ENCODE data around the gene NTSR1. TPM values are rescaled to one million over a fixed set of nuclear protein-coding genes. Genes with fewer than 3 reads are reported as not detected.

NTSR1 gene
- total RNA-seq, 2 donors from 2014 or later = not detected

DNA sequence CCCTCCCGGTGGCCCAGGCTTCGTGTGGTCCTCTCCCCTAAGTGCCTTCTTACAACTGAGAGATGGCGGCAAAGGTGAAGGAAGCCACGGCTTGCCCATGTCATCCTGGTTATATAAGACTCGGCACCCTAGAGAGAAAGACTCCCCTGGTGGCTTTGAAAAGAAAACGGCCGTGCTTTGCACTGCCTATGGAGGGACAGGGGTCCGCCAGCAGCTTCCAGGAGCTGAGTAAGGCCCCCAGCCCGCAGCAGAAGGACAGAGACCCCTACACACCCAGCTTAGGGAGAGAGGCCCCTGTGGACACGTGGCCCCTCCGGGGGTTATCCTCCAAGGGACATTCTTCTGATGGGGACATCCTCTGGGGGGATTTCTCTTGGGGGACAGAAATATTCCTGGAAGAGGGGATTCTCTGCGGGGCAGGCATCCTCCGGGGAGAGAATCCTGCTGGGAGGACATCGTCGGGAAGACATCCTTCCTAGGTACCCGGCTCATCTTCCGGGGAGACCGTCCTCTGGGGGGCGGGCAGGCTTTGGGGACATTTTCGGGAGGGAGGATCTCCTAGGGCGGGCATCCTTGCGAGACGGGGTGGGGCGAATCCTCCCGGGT lies 95.5 kb downstream of the NTSR1 start:
- Mint-ChIP-seq H3K27me3 (no peaks in the 10 kb centered on the region), H3K27ac (peak overlapping the region; percentile 90 to 95), H3K4me3 (peak overlapping the region; percentile 90), H3K4me1 (ENCODE audit: low read depth in 2 of 2) (peaks cover 5 to 20% of the 10 kb centered on the region in 2 donors), H3K9me3 (no peaks in the 10 kb centered on the region), H3K36me3 (peaks cover 2% of the 10 kb centered on the region)
- no peak for DNase-seq (ENCODE audit: low spot score)
- ATAC-seq = no peak

DNA sequence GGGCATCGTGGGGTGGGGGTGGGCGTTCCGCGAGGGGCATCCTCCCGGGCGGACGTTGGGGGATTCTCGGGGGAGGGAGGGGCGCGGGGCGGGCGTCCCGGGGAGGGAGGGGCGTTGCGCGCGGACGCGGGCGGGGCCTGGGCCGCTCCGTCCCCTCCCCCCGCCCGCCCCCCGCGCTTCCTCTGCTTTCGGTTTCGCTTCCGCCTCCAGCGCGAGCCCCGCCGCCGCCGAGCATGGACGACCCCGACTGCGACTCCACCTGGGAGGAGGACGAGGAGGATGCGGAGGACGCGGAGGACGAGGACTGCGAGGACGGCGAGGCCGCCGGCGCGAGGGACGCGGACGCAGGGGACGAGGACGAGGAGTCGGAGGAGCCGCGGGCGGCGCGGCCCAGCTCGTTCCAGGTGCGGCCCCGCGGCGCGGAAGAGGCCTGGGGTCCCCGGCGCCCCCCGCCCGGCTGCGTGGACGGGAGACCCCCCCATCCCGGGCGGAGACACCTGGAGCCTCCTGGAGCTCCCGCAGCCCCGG lies 96.1 kb downstream of the NTSR1 start, which contains the start of gene OGFR:
OGFR (plus strand) TSS at position 209 of the 528 bp plus-strand sequence; CDS start at position 234, 25 bp downstream.
- H3K36me3 Mint-ChIP-seq = no peaks in the 10 kb centered on the region
- ATAC-seq (peak; percentile 76 to 87), DNase-seq (ENCODE audit: low spot score) (peak; percentile 84)
- peaks cover 5 to 20% of the 10 kb centered on the region in 2 donors for H3K4me1 Mint-ChIP-seq (ENCODE audit: low read depth in 2 of 2)
- H3K9me3 Mint-ChIP-seq = no peaks in the 10 kb centered on the region
- H3K27me3 Mint-ChIP-seq = no peaks in the 10 kb centered on the region
- H3K4me3 Mint-ChIP-seq = peak within 1 kb of the TSS; percentile 90
- H3K27ac Mint-ChIP-seq = peak within 1 kb of the TSS; percentile 90 to 95

DNA sequence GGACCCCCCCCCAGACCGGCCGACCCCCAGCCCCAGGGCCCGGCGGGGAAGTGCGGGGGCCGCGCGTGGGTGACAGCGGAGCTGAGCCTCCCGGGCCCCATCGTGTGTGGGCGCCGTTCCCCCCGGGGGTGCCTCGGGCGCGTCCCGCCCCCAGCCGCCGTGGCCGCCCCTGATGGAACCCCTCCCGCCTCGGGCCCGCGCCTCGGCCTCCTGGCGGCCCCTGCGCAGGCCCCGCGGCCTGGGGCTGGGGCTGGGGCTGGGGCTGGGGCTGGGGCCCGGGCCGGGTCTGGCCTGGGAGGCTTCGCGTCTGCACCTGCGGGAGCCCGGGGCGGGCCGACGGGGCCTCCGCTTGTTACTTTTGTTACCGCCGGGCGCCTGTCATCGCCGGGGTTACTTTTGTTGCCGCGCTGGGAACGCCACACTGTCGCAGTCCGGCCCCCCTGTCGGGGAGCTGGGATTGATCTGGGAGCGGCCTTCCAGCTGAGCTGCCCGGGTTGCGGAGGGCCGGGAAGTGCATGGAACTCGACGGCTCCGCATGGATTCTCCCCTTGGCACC lies 96.6 kb downstream of the NTSR1 start:
- no peak for DNase-seq (ENCODE audit: low spot score)

DNA sequence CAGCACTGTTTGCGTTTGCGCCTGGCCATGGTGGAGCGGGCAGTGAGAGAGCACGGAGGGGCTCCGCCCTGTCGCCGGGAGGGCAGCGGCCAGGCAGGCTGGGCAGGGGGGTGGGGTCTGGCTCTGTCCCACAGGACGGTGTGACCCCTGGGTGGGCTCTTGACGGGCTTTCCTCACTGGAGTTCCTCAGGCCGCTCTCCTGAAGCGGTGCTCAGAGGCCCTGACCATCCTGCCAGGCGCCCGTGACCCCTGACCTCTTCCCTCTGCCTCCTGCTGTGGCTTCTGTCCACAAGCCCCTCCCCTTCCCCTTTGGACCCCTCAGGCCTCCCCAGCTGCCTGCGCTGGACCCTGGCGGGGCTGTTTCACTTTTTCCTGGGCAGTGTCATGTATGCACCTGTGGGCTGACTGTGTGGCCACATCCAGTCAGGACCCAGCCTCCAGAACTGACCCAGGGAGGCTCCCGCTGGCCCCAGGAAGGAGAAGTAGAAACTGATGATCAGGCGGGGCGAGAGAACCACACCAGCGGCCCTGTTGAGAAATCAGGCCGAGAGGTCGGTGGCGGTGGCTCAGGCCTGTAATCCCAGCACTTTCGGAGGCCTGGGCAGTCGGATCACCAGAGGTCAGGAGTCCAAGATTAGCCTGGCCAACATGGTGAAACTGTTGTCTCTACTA lies 97.2 kb downstream of the NTSR1 start:
- peak overlapping the region; percentile 37 to 78 for H3K27ac Mint-ChIP-seq
- H3K4me3 Mint-ChIP-seq = peak overlapping the region; percentile 79
- ATAC-seq = peak in 1 of 2 donors; percentile 1

More for the DNA sequence above, 96.6 kb downstream of the NTSR1 start:
- Mint-ChIP-seq H3K27me3 (no peaks in the 10 kb centered on the region), H3K9me3 (no peaks in the 10 kb centered on the region), H3K36me3 (no peaks in the 10 kb centered on the region), H3K27ac (peak overlapping the region; percentile 90 to 95), H3K4me3 (peak overlapping the region; percentile 79), H3K4me1 (ENCODE audit: low read depth in 2 of 2) (peaks cover 5 to 20% of the 10 kb centered on the region in 2 donors)
- ATAC-seq = peak; percentile 44 to 61

DNA sequence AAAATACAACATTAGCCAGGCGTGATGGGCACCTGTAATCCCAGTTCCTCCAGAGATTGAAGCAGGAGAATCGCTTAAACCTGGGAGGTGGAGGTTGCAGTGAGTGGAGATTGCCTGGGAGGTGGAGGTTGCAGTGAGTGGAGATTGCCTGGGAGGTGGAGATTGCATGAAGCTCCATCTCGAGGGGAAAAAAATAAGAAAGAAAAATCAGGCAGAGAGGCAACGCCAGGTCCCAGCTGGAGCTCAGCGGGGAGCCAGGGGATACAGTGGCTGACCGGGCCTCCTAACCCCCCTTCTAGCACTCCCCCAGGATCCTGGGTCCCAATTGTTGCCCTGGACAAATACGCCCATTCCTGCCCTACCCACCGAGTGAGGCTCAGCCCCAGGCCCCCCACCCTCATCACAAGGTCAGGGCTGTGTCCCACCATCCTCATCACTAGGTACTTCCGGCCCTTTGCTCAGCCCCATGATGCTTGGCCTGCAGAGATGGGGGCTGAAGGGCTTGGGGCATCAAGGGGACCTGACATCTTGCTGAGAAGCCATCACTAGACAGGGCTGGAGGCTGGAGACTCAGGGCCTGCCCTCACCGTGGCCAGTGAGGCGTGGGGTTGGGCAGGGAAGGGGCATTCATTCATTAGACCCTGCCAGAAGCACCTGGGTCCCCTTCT lies 97.9 kb downstream of the NTSR1 start:
- Mint-ChIP-seq H3K4me1 (ENCODE audit: low read depth in 2 of 2) (peaks cover 5 to 20% of the 10 kb centered on the region in 2 donors), H3K27me3 (no peaks in the 10 kb centered on the region), H3K27ac (peak overlapping the region; percentile 37 to 78), H3K36me3 (no peaks in the 10 kb centered on the region), H3K4me3 (peak overlapping the region; percentile 79), H3K9me3 (no peaks in the 10 kb centered on the region)
- DNase-seq (ENCODE audit: low spot score) (no peak), ATAC-seq (no peak)

More for the DNA sequence above, 97.2 kb downstream of the NTSR1 start:
- no peaks in the 10 kb centered on the region for H3K27me3 Mint-ChIP-seq
- DNase-seq (ENCODE audit: low spot score) = no peak
- peaks cover 5 to 20% of the 10 kb centered on the region in 2 donors for H3K4me1 Mint-ChIP-seq (ENCODE audit: low read depth in 2 of 2)
- H3K9me3 Mint-ChIP-seq = no peaks in the 10 kb centered on the region
- H3K36me3 Mint-ChIP-seq = no peaks in the 10 kb centered on the region

DNA sequence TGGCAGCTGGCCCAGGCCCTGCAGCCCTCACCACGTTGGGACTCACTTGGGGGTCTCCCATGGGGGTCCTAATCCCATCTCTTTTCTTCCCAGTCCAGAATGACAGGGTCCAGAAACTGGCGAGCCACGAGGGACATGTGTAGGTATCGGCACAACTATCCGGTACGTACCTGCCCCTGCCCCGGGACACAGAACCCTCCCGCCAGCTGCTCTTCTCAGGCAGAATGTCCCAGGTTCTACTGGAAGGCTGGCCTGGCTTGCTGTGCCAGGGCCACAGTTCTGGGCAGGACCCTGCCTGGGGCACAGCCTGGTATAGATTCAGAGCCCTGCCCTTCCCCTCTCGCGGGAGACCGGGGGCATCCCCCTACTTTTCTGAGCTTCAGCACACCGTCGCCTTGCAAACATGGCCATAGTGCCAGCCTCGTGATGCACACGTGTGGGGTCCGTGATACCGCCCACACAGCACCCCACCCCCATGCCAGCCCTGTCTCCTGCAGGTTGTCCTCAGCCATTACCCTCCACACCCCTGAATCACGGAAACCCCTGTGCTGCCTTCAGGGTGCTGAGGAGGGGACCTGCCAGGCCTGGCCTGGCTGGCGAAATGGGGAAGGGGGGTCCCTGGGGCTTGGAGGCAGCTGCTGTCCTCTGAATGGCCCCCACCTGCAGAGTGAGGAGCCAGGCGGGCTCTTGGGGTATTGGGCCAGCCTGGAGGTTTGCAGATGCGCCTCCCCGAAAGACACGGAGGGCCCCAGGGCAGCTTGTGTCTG lies 99.0 kb downstream of the NTSR1 start:
- DNase-seq (ENCODE audit: low spot score) (no peak), ATAC-seq (no peak)
- no peak overlapping the region for H3K4me3 Mint-ChIP-seq
- no peaks in the 10 kb centered on the region for H3K27me3 Mint-ChIP-seq
- no peaks in the 10 kb centered on the region for H3K36me3 Mint-ChIP-seq
- H3K27ac Mint-ChIP-seq = no peak overlapping the region
- peaks cover 5 to 22% of the 10 kb centered on the region in 2 donors for H3K4me1 Mint-ChIP-seq (ENCODE audit: low read depth in 2 of 2)
- no peaks in the 10 kb centered on the region for H3K9me3 Mint-ChIP-seq

DNA sequence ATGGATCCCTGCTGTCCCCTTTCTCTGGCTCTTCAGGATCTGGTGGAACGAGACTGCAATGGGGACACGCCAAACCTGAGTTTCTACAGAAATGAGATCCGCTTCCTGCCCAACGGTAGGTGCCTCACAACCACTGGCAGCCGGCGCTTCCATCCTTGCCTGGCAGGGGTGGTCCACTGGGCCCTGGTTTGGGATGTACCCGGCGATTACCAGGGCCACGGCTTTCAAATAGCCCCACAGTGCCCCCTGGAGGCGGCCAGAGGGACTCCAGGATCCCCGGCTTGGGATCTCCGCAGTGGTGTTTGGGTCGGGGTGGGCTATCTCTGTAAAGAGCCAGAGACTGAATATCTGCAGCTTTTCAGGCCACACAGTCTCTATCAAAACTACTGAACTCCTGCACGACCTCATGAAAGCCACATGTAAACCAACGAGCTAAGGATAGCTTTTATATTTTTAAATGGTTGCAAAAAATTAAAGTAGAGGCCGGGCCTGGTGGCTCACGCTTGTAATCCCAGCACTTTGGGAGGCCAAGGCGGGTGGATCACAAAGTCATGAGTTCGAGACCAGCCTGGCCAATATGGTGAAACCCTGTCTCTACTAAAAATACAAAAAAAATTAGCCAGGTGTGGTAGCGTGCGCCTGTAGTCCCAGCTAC lies 99.7 kb downstream of the NTSR1 start:
- H3K9me3 Mint-ChIP-seq = no peaks in the 10 kb centered on the region

DNA sequence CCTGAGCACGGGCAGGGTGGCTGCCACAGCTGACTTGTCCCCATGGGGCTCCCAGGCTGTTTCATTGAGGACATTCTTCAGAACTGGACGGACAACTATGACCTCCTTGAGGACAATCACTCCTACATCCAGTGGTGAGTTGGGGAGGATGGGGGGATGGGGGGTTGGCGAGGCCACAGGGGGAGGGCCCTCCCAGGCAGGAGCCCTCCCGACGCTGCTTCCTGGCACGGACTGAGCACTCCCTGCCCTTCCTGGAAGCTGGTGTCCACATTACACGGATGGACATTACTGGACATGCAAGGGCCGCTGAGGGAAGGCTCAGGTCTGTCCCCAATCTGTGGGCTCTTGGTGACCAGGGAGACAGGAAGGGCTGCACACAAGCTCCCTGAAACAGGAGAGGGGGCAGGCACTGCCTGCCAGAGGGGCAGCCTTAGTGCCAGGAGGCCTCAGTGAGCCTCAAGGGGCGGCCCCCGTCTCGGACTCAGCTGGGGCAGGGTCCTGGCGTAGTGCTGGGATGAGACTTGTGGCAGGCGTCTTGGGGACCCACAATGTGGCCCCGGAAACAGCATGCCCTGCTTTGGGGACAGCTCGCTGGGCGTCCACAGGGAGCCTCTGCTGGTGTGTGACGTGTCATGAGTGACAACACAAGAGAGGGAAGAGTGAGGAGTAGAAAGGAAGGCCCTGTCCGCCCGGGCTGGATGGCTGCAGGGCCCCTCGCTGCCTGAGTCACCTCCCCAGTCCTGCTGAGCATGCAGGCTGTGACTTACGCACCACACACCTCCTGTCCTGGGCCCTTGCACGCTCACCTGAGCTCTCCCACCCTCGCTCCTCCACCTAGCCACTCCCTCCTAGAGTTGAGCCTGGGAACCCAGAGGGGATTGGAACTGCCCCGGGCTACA lies 101.1 kb downstream of the NTSR1 start:
- DNase-seq (ENCODE audit: low spot score) (no peak), ATAC-seq (no peak)
- no peak overlapping the region for H3K27ac Mint-ChIP-seq
- H3K27me3 Mint-ChIP-seq = no peaks in the 10 kb centered on the region
- H3K36me3 Mint-ChIP-seq = no peaks in the 10 kb centered on the region
- peaks cover 0 to 17% of the 10 kb centered on the region in 2 donors for H3K4me1 Mint-ChIP-seq (ENCODE audit: low read depth in 2 of 2)
- no peak overlapping the region for H3K4me3 Mint-ChIP-seq
- H3K9me3 Mint-ChIP-seq = no peaks in the 10 kb centered on the region

More for the DNA sequence above, 99.7 kb downstream of the NTSR1 start:
- H3K36me3 Mint-ChIP-seq = no peaks in the 10 kb centered on the region
- H3K4me3 Mint-ChIP-seq = peak overlapping the region; percentile 6
- peak; percentile 76 for DNase-seq (ENCODE audit: low spot score)
- H3K4me1 Mint-ChIP-seq (ENCODE audit: low read depth in 2 of 2) = peaks cover 5 to 22% of the 10 kb centered on the region in 2 donors
- no peak overlapping the region for H3K27ac Mint-ChIP-seq
- H3K27me3 Mint-ChIP-seq = no peaks in the 10 kb centered on the region
- ATAC-seq = peak; percentile 50 to 54

DNA sequence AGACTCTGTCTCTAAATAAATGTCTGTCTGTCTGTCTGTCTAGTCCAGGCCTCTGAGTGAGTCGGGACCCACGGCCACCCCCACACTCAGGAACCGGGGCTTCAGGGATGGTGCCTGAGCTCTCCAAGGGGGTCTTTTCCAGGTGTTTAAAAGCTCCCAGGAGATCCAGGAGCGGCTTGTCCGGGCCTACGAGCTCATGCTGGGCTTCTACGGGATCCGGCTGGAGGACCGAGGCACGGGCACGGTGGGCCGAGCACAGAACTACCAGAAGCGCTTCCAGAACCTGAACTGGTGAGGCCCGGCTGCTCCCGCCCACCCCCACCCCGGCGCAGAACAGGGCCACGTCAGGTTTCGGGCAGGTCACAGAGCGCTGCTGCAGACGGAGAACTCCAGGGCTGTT lies 102.7 kb downstream of the NTSR1 start:
- DNase-seq (ENCODE audit: low spot score) (no peak), ATAC-seq (no peak)
- Mint-ChIP-seq H3K4me1 (ENCODE audit: low read depth in 2 of 2) (peaks cover 0 to 16% of the 10 kb centered on the region in 2 donors), H3K36me3 (no peaks in the 10 kb centered on the region), H3K27me3 (peaks cover 0 to 2% of the 10 kb centered on the region in 2 donors), H3K4me3 (no peak overlapping the region), H3K27ac (no peak overlapping the region), H3K9me3 (no peaks in the 10 kb centered on the region)

DNA sequence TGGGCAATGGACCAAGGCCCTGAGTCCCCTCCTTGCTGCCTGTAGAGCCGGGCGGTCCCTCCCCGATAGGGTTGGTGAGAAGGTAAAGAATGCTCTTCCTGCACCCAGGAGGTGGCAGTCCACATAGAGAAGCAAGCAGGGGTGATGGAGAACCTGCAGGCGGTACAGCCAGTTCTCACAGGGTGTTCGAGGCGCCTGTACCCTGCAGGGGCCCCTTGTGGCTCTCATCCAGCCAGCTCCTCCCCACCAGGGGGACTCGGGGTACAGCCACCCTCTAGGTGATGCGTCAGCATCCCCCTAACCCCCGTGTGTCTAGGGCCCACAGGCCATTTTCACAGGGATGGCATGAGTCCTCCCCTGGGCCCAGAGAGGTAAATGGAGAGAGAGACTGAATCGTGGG lies 103.1 kb downstream of the NTSR1 start:
- Mint-ChIP-seq H3K9me3 (no peaks in the 10 kb centered on the region), H3K27me3 (peaks cover 0 to 2% of the 10 kb centered on the region in 2 donors), H3K36me3 (no peaks in the 10 kb centered on the region), H3K27ac (no peak overlapping the region), H3K4me1 (ENCODE audit: low read depth in 2 of 2) (peaks cover 0 to 13% of the 10 kb centered on the region in 2 donors), H3K4me3 (no peak overlapping the region)
- ATAC-seq = no peak
- DNase-seq (ENCODE audit: low spot score) = no peak
